Fibroblast of skin of back (primary cell): ENCODE measurements around the gene AFP.

Experiments used
- DNase-seq: peaks from one replicate; pipeline ENCODE4 v3.0.0-alpha.2; 2013

Gene AFP

DNA sequence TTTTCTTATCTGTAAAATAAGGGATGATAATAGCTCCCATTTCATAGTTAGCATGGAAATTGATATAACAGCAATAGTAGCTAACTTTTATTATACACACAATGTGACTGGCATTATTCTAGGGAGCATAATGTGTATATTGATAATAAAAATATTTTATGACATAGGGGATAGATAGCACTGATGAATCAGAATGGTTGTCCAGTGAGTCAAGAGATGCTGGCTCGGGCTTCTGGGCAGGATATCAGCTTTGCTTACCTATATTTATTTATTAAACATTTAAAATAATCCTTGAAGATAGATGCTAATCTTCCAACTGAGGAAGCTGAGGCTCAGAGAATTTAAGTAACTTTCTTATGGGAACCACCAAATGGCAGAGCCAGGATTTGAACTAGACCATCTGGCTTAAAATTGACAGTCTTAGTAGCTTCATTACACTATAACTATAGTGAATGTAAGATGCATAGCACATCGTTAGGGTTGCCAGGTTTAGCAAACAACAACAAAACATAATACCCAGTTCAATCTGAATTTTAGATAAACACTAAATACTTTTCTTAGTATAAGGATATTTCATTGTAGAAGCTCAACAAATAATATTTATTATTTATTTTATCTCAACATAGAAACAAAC is 2.7 kb downstream of the AFP start:
- DNase-seq = no peak

DNA sequence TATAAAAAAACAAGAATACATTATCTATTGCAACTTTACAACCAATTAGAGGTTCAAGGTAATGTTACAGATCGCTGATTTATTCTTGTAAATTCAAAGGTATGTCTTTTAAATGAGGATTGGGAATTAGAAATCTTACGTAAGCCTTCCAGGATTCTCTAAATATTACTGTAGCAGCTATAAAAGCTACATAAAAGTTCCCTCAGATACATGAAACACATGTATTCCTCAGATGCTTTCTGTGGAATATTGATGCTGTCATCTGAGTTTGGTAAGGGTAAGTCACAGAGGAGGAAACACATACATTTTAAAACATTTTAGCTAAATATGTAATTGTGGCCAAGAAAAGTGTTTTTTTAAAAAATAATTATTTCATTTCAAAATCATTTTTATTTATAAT is 3.4 kb downstream of the AFP start:
- DNase-seq = no peak

DNA sequence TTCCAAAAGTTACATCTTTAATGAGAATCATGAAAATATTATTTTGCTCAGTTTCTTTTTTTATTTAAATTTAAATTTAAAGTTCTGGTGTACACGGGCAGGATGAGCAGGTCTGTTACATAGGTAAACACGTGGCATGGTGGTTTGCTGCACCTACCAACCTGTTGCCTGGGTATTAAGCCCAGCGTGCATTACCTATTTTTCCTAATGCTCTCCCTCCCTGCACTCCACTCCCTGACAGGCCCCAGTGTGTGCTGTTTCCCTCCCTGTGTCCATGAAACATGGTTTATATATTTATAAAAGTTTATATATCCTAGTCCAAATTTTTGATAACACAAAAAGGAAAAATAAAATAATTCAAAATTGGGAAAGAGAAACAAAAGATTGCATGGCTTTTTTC is 4.0 kb downstream of the AFP start:
- DNase-seq = no peak

DNA sequence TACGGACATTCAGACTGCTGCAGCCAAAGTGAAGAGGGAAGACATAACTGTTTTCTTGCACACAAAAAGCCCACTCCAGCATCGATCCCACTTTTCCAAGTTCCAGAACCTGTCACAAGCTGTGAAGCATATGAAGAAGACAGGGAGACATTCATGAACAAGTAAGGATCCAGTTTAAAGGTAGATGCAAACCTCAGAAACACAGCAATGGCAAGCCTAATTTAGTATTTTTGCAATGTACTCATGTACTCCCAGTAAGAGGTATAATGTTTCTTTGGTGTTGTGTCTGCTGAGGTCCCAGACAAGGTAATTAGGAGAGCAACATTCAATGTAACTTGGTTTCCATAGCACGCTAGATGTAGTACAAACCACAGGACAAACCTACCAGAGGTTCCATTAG is 4.6 kb downstream of the AFP start:
- no peak for DNase-seq

DNA sequence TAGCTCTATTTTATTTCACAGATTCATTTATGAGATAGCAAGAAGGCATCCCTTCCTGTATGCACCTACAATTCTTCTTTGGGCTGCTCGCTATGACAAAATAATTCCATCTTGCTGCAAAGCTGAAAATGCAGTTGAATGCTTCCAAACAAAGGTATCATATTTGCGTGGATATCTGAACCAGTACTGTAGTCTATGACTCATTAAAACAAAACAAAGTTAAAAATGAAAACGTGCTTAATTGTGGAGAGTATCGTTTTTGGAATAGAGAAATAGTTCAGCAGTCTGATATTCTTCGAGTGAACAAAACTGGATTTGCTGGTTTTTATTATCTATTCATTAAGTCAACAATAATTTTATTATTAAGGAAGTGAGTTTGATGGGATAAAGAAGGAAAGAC is 6.3 kb downstream of the AFP start:
- DNase-seq = no peak

DNA sequence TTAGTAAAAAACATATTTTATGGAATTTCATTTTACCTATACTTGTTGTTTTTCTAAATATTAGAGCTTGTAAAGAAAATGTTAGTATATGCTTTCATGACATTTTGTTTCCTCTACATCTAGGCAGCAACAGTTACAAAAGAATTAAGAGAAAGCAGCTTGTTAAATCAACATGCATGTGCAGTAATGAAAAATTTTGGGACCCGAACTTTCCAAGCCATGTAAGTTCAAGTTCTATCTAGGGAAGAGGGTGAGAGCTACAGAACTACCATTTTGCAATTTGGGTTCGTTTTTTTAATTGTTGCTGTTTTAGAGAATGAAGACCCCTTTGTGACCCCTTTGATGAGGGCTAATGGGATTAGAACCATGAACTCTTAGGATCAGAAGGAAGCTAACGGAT is 7.2 kb downstream of the AFP start:
- DNase-seq = no peak

DNA sequence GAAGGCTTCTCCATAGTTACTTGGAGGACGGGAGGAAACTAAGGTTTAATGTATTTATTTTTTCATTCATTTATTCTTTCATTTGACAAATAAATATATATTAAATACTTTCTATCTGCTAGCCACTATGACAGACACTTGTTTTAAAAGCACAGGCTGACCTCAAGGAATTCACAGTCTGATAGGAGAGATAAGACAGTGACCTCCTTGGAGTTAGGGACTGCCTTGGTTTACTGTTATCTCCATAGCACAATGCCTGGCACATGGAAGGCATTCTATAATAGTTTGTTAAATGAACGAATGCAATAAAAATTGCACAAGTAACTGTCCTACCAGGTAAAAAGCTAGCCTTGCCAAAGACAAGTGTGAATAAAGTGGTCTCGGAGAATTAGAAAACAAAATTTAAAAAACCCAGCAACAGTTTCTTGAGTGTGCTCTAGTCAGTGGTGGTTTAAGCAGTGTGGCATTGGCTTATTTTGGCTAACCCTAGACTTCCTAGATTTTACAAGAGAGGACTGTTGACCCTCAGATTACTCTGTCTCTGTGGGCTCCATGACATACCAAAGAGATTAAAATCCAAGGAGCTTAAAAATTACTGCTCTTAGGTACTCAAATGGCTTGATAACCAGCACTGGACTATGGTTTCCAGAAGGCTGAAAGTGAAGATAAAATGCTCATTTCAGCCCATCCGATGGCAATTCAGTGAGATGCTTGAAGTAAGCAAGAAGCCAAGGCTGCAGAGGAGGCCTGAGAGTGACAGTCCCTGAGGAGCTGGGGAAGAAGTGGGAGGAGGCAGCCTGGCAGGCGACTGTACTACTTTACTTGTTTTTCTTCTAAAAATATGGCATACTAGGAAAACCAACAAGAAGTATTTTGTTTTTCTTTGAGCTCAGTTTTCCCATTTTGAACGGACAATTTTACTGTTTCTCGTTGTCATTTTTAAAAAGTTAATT is 9.6 kb downstream of the AFP start:
- DNase-seq = no peak

DNA sequence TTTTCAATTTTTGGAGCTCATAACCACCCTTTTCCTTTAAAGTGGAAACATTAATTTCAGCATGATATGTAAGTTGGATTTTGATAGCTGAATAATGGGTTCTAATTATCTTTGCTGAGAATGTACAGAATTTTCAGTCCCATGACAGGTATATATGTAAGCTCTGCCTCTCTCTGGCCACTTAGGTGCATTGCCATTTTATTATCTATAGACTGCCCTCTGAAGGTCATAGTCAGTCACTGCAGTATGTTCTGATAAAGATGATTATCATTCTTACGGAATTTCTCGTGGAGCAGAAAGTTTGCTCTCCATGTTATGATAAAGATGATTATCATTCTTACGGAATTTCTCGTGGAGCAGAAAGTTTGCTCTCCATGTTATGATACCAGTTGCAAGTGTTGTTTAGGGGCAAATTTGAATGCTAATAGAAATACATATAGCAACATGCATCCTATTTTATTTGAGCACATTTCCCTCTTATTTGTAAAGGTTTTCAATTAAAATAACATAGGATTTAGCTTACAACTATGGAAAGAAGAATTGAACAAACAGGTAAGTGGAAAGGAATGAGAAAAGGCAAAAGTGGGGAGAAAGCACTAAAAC is 10.4 kb downstream of the AFP start:
- DNase-seq = peak; percentile 56

DNA sequence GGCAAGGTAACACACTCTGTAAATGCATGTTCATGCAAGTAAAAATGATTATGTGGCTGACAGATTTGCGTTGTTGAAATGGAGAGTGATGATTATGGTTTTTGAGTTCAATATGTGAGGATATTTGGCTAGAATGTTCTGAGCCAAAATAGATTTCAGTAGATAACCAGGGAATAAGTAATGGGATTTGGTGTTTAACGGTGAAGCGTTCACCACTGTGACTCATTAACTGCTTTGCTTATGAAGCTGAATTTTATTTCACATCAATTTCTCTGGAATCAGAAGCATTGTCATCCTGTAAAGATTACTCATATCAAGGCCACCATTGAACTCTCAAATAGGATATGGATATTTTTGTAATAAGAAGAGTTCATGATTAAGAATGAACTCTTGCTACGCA is 11.7 kb downstream of the AFP start:
- DNase-seq = peak; percentile 46

DNA sequence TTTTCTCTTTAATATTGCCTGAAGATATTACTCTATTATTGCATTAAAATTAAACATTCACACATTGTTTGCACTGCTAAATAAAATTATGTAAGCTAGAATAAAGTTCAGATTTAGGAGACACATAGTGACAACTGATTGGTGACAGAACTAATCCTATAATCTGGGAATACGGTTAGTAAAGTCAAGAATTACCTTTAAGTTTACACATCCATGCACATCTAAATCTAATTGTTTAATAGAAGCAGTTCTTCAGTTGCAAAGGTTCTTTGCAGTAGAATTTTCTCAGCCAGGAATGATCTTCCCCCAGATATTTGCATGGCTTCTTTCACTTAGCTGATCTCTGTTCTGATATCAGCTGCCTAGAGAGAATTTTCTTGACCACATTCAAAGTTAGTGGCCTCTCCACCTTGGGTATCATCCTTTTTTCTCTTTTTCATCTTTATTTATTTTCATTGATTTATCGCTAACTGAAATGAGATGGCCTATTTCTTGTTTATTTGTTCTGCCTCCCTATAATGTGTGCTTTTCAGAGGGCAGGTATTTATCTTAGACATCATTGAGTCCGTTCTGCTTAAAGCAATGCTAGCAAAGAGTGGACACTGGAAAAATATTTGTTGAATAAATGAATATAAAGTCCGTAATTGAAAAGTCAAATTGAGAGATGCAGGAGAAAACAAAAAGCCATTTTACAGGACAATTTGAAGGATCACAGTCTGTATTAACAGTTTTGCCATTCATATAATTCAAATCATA is 12.6 kb downstream of the AFP start:
- DNase-seq = no peak

DNA sequence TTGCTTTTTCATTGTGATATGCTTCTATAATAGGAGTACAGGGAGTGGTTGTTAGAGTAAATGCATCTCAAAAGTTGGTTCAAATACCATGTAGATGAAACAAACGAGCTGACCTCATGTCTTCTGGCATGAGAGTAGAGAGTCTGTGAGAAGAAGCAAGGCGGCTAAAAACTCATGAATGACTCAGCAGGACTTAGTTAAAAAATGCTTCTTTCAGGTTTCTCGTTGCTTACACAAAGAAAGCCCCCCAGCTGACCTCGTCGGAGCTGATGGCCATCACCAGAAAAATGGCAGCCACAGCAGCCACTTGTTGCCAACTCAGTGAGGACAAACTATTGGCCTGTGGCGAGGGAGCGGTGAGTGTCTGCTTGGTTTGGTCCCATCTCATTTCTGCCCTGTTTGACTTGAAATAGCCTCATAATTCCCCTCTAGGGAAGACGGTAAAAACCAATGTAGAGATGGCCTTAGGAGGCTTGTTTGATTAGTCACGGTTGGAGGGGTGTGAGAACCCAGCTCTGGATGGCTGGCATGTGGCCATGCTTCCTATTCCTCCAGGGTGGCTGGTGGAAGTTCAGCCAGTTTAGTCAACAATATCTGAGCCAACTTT is 14.5 kb downstream of the AFP start:
- peak; percentile 94 for DNase-seq

DNA sequence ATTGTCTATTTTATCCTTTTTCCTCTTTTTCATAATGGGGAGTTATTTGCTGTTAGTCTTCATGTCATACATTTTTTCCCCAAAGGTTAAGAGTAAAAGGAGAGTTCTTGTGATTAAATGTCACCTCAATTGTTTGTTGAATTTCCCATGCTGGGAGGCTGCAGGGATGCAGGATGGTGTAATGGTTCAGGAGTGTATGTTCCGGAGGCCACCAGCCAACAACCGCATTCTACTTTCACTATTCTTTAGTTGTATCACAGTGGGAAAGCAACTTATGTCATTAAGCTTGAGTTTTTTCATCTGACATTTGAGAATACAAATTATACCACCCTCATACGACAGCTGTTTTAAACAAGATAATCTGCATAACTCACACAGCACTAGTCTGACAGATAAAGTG is 15.4 kb downstream of the AFP start:
- DNase-seq = peak; percentile 51

DNA sequence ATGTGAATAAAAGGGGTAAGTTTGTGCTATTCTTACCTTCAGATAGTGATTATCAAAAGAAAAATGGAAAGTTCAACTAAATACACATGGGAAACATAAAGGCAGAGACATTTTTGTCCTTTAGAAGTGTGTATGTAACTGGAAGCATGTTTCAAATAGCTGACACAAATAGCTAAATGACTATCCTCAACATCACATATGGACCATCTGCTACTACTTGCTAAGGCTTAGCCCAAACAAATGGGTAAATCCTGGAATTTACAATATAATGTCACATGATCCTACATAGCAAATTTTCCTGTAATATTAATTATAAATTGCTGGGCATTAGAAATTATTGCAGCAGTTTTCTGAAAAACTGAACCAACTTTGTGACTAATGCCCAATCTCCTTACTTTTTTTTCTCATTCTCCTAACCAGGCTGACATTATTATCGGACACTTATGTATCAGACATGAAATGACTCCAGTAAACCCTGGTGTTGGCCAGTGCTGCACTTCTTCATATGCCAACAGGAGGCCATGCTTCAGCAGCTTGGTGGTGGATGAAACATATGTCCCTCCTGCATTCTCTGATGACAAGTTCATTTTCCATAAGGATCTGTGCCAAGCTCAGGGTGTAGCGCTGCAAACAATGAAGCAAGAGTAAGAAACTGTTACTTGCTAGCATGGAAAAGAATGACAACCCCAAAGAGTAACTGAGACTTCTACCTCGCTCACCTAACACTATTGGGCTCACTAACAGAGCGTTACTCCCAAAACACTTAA is 16.1 kb downstream of the AFP start:
- DNase-seq = no peak

DNA sequence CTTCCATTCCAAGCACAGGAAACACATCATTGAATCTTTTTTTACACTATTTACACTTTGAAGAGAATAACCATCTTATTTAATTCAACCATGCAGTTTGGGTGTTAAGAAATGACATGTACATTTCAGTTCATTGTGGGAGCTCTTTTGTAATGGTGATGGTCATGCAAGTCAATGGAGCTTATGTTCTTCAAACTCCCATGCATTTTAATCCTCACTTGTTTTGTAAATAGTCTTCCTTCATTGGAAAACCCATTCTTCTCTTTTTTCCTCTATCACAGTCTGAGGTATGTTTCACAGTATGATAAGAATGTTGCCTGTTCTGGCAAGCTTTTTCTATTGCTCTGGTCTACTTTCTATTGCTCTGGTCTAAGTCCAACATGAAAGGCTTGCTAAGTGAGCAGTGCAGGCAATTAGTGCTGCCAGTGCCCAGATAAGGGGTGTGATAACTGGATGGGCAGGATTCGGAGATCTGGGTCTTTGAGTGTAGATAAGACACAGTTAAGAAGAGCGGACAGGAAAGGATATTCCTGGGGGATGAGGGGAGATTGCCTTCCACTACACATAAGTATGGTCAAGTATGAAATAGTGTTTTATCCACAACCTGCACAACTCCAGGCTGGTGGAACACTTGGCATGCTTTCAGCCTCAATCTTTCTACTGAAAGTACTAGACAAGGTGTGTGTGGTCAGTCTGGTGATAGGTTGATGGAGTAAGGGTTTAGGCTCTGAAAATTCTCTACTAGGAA is 17.1 kb downstream of the AFP start:
- no peak for DNase-seq

DNA sequence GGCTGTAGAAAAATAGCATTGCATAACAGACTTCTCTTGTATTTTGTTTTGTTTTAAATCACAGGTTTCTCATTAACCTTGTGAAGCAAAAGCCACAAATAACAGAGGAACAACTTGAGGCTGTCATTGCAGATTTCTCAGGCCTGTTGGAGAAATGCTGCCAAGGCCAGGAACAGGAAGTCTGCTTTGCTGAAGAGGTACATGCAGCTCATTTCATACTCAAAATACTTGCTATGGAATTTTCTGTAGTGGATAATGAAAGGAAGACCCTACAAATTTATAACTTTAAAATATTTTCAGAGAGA is 17.6 kb downstream of the AFP start:
- no peak for DNase-seq

DNA sequence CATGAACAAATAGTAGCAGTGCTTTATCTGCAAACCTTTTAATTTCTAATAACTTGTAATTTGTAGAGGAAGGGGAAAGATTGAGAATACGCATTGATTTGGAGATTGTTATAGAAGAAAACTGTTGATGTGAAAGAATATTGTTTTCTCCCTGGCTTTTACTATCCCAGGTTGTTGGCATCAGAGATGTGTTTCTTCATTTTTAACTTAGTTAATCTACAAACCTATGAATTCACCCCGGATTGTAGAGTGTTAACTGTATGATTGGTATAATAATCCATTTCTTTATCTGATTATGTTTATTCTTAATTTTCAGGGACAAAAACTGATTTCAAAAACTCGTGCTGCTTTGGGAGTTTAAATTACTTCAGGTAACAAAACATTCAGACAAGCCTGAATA is 18.9 kb downstream of the AFP start:
- no peak for DNase-seq

DNA sequence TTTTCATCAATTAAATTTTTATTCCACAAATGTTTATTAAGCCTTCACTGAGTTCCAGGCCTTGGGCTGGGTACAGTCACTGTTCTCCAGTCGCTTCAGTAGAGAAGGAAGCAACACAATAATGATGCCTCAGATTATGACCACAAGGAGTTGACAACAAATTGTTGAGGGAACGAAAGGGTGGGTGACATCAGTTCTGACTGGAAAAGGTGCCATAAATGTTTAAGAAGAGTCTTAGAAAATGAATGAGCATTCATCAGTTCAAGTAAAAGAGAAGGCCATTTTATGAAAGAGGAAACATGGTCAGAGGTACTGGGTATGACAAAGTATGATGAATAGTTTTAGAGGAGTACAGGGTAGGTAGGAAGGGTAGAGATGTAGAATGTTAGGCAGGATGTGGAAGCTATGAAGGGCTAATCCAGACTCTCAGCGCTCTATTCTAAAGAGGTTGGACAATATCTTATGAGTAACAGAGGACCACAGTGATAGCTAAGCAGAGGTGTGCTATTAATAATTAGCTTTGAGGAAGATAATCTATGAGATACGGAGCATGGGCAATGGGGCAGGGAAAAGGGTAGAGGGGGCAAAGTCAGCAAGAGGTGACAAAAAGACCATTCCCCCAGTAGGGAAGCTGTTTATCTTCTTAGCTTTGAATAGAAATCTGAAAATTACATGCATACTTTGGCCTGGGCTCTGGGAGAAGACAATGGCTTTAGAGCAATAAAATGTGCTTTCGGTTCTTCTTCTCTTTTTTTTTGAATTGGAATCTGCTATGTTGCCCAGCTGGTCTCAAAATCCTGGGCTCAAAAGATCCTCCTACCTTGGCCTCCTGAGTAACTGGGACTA is 20.4 kb downstream of the AFP start:
- no peak for DNase-seq

DNA sequence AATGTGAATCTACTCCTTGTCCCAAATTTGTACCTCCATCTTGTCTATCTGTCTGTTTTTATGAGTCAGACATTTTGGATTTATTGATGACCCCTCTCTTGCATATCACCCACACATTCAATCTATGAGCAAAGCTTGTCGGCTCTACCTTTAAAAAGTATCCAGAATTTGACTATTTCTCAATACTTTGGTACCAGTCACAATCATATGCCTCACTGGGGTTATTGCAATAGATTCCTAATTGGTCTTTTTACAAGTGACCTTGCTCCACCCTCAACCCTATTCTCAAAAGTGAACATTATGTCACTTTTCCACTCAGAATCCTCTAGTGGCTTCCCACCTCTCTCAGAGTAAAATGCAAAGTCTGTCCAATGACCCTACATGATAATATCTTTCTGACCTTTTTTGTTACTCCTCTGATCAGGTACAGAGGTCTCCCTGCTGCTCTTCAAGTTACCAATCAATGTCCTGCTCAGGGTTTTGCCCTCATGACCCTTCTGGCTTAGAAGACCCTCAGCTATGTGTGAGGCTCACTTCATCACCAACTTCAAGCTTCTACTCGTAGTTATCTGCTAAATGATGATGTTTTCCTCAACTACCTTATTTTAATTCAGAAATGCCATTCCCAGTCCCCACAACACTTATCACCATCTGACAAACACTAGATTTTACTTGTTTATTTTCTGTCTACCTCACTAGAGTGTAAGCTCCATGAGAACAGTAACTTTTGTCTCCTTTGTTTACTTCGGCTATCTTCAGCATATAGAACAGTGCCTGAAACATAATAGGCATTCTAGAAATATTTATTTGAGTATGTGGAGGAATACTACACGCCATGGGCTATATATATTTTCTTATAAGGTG is 22.4 kb downstream of the AFP start:
- no peak for DNase-seq

DNA sequence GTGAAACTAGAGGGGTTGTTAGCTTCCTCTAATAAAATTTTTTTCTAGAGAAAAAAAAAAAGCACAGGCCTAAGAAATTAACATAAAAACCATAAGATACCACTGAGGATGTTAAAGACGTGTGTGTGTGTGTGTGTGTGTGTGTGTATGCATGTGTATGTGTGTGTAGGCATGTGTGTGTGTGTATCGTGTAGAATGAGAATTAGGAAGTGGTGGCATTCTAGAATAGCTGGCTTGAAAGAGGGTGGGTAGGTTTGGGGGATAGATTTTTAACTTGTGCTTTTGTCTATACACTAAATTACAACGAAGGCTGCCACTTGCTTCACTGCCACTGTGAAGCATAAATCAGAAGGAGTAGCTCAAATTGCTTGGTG is 23.0 kb downstream of the AFP start:
- no peak for DNase-seq
